ENCODE measurements around the gene USHBP1. TPM values are rescaled to one million over a fixed set of nuclear protein-coding genes. Genes with fewer than 3 reads are reported as not detected.

USHBP1 gene
- total and polyA plus RNA-seq, 7 donors = 2.6 to 8.6 (median 3.7) TPM

GRCh38 chr19:17255150-17255621 is 9.4 kb downstream of the USHBP1 start:
- no peaks in the 10 kb centered on the region for H3K36me3 ChIP-seq (ENCODE audit: insufficient read depth in 1 of 2, low read depth in 1 of 2)
- no peak overlapping the region for H3K27ac ChIP-seq
- no peaks in the 10 kb centered on the region for H3K4me1 ChIP-seq
- H3K9me3 ChIP-seq = no peaks in the 10 kb centered on the region
- no peak for DNase-seq
- peaks cover 0 to 3% (median 0%) of the 10 kb centered on the region in 3 donors for H3K27me3 ChIP-seq (ENCODE audit: insufficient read depth in 3 of 3, low read length in 2 of 3)
- intact Hi-C loops (cut with DNase I) = no loop called here
- WGBS, 3 donors = 32 to 44% (median 34%) methylated on average over 18 of the region's 18 CpGs
- TF ChIP-seq CTCF (IDR thresholded peaks at IDR 0.05) = no peak
- H3K4me3 ChIP-seq = no peak overlapping the region
- no peak for ATAC-seq

GRCh38 chr19:17254636-17255035 is 9.9 kb downstream of the USHBP1 start:
- Histone ChIP-seq H3K4me3 (no peak overlapping the region), H3K9me3 (no peaks in the 10 kb centered on the region), H3K27me3 (ENCODE audit: insufficient read depth in 3 of 3, low read length in 2 of 3) (peaks cover 0 to 3% (median 0%) of the 10 kb centered on the region in 3 donors), H3K27ac (no peak overlapping the region), H3K36me3 (ENCODE audit: insufficient read depth in 1 of 2, low read depth in 1 of 2) (no peaks in the 10 kb centered on the region), H3K4me1 (no peaks in the 10 kb centered on the region)
- ATAC-seq = no peak
- TF ChIP-seq CTCF (IDR thresholded peaks at IDR 0.05) = no peak
- intact Hi-C loops (cut with DNase I) = no loop called here
- no peak for DNase-seq
- WGBS, 3 donors = 84 to 90% (median 85%) methylated on average over 10 of the region's 10 CpGs

GRCh38 chr19:17249887-17250548 is 14.5 kb downstream of the USHBP1 start:
- TF ChIP-seq CTCF (IDR thresholded peaks at IDR 0.05) = no peak
- intact Hi-C loops (cut with DNase I) = no loop called here
- Histone ChIP-seq H3K27ac (no peak overlapping the region), H3K36me3 (ENCODE audit: insufficient read depth in 1 of 2, low read depth in 1 of 2) (no peaks in the 10 kb centered on the region), H3K9me3 (no peaks in the 10 kb centered on the region), H3K4me3 (no peak overlapping the region), H3K27me3 (ENCODE audit: insufficient read depth in 3 of 3, low read length in 2 of 3) (peaks cover 0 to 3% (median 0%) of the 10 kb centered on the region in 3 donors), H3K4me1 (peaks cover 8% of the 10 kb centered on the region)
- ATAC-seq (no peak), DNase-seq (no peak)
- 71 to 92% (median 84%) methylated on average over 14 to 15 of the region's 15 CpGs for WGBS, 3 donors

- no peaks in the 10 kb centered on the region for H3K9me3 ChIP-seq
- DNase-seq (no peak), ATAC-seq (no peak)
- no peak overlapping the region for H3K27ac ChIP-seq
- H3K27me3 ChIP-seq (ENCODE audit: insufficient read depth in 3 of 3, low read length in 2 of 3) = no peaks in the 10 kb centered on the region
- TF ChIP-seq CTCF (IDR thresholded peaks at IDR 0.05) = no peak
- no peaks in the 10 kb centered on the region for H3K36me3 ChIP-seq (ENCODE audit: insufficient read depth in 1 of 2, low read depth in 1 of 2)
- H3K4me3 ChIP-seq = no peak overlapping the region
- intact Hi-C loops (cut with DNase I) = no loop called here
- peaks cover 8% of the 10 kb centered on the region for H3K4me1 ChIP-seq
- WGBS, 3 donors = 57 to 61% (median 60%) methylated on average over 19 to 21 of the region's 21 CpGs
Measured at GRCh38 chr19:17248011-17248776, 16.4 kb downstream of the USHBP1 start.
